ENCODE measurements around the gene TNNT2.
A peak's percentile ranks its signal among the peaks of the same experiment; 100 is the strongest.

Gene TNNT2

GRCh38 chr1:201363467-201363866 lies 14.0 kb downstream of the TNNT2 start:
- TF ChIP-seq RARB (CRISPR knock-in tag; IDR thresholded peaks at IDR 0.05), result no peak
- TF ChIP-seq ZC3H10 (CRISPR knock-in tag; IDR thresholded peaks at IDR 0.05), result no peak
- no peak for TF ChIP-seq PPARA (CRISPR knock-in tag; IDR thresholded peaks at IDR 0.05; ENCODE audit: borderline replicate concordance)
- no peak for TF ChIP-seq POU6F1 (CRISPR knock-in tag; IDR thresholded peaks at IDR 0.05; ENCODE audit: borderline replicate concordance, low read depth)
- no peak for TF ChIP-seq ZNF565 (CRISPR knock-in tag; conservative IDR thresholded peaks at IDR 0.05; ENCODE audit: low read depth)
- no peak for TF ChIP-seq ISL1 (CRISPR knock-in tag; IDR thresholded peaks at IDR 0.05)
- TF ChIP-seq, protein P1, sequence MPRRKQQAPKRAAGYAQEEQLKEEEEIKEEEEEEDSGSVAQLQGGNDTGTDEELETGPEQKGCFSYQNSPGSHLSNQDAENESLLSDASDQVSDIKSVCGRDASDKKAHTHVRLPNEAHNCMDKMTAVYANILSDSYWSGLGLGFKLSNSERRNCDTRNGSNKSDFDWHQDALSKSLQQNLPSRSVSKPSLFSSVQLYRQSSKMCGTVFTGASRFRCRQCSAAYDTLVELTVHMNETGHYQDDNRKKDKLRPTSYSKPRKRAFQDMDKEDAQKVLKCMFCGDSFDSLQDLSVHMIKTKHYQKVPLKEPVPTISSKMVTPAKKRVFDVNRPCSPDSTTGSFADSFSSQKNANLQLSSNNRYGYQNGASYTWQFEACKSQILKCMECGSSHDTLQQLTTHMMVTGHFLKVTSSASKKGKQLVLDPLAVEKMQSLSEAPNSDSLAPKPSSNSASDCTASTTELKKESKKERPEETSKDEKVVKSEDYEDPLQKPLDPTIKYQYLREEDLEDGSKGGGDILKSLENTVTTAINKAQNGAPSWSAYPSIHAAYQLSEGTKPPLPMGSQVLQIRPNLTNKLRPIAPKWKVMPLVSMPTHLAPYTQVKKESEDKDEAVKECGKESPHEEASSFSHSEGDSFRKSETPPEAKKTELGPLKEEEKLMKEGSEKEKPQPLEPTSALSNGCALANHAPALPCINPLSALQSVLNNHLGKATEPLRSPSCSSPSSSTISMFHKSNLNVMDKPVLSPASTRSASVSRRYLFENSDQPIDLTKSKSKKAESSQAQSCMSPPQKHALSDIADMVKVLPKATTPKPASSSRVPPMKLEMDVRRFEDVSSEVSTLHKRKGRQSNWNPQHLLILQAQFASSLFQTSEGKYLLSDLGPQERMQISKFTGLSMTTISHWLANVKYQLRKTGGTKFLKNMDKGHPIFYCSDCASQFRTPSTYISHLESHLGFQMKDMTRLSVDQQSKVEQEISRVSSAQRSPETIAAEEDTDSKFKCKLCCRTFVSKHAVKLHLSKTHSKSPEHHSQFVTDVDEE (CRISPR knock-in tag; IDR thresholded peaks at IDR 0.05), result no peak
- TF ChIP-seq SNAI2 (CRISPR knock-in tag; IDR thresholded peaks at IDR 0.05), result no peak
- no peak for TF ChIP-seq ZFP3 (CRISPR knock-in tag; IDR thresholded peaks at IDR 0.05)
- TF ChIP-seq, protein P2, sequence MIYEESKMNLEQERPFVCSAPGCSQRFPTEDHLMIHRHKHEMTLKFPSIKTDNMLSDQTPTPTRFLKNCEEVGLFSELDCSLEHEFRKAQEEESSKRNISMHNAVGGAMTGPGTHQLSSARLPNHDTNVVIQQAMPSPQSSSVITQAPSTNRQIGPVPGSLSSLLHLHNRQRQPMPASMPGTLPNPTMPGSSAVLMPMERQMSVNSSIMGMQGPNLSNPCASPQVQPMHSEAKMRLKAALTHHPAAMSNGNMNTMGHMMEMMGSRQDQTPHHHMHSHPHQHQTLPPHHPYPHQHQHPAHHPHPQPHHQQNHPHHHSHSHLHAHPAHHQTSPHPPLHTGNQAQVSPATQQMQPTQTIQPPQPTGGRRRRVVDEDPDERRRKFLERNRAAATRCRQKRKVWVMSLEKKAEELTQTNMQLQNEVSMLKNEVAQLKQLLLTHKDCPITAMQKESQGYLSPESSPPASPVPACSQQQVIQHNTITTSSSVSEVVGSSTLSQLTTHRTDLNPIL (CRISPR knock-in tag; IDR thresholded peaks at IDR 0.05; ENCODE audit: low read depth), result no peak
- TF ChIP-seq BACH2 (CRISPR knock-in tag; IDR thresholded peaks at IDR 0.05; ENCODE audit: borderline replicate concordance), result no peak
- no peak for TF ChIP-seq ZNF8 (CRISPR knock-in tag; IDR thresholded peaks at IDR 0.05)
- TF ChIP-seq, protein P3, sequence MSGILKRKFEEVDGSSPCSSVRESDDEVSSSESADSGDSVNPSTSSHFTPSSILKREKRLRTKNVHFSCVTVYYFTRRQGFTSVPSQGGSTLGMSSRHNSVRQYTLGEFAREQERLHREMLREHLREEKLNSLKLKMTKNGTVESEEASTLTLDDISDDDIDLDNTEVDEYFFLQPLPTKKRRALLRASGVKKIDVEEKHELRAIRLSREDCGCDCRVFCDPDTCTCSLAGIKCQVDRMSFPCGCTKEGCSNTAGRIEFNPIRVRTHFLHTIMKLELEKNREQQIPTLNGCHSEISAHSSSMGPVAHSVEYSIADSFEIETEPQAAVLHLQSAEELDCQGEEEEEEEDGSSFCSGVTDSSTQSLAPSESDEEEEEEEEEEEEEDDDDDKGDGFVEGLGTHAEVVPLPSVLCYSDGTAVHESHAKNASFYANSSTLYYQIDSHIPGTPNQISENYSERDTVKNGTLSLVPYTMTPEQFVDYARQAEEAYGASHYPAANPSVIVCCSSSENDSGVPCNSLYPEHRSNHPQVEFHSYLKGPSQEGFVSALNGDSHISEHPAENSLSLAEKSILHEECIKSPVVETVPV (CRISPR knock-in tag; IDR thresholded peaks at IDR 0.05), result no peak
- TF ChIP-seq ZNF70 (CRISPR knock-in tag; IDR thresholded peaks at IDR 0.05), result no peak
- ATAC-seq, result no peak

DNA sequence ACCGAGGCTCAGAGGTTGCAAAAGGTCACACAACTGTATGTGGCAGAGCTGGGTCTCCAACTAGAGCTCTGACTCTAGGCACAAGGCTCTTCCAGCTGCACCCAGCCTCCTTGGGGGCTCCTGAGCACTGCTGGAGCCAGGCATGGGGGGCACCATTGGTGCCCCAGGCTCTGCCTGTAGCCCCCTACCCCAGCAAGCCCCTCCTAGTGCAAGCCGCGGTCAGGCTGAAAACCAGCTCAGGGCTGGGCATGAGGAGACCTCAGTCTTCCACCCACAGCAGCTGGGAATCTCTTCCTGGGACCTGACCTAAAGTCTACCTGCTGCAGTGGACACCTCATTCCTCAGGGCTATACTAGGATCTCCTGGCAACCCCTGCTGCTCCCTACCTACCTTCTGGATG lies 14.6 kb downstream of the TNNT2 start:
- TF ChIP-seq CSDC2 (CRISPR knock-in tag; IDR thresholded peaks at IDR 0.05), result no peak
- no peak for ATAC-seq

GRCh38 chr1:201361652-201362504 lies 15.6 kb downstream of the TNNT2 start:
- peak; percentile 88 for ATAC-seq
- TF ChIP-seq PPARA (CRISPR knock-in tag; IDR thresholded peaks at IDR 0.05; ENCODE audit: borderline replicate concordance) (no peak), ZFP30 (CRISPR knock-in tag; IDR thresholded peaks at IDR 0.05) (no peak), SNAI2 (CRISPR knock-in tag; IDR thresholded peaks at IDR 0.05) (no peak), ZNF565 (CRISPR knock-in tag; conservative IDR thresholded peaks at IDR 0.05; ENCODE audit: low read depth) (no peak), BACH2 (CRISPR knock-in tag; IDR thresholded peaks at IDR 0.05; ENCODE audit: borderline replicate concordance) (no peak), ARNTL (CRISPR knock-in tag; IDR thresholded peaks at IDR 0.05; ENCODE audit: borderline replicate concordance, low read depth) (no peak), OSR1 (CRISPR knock-in tag; IDR thresholded peaks at IDR 0.05) (no peak), RARB (CRISPR knock-in tag; IDR thresholded peaks at IDR 0.05) (no peak), ZFP3 (CRISPR knock-in tag; IDR thresholded peaks at IDR 0.05) (no peak)
- TF ChIP-seq, protein P4, sequence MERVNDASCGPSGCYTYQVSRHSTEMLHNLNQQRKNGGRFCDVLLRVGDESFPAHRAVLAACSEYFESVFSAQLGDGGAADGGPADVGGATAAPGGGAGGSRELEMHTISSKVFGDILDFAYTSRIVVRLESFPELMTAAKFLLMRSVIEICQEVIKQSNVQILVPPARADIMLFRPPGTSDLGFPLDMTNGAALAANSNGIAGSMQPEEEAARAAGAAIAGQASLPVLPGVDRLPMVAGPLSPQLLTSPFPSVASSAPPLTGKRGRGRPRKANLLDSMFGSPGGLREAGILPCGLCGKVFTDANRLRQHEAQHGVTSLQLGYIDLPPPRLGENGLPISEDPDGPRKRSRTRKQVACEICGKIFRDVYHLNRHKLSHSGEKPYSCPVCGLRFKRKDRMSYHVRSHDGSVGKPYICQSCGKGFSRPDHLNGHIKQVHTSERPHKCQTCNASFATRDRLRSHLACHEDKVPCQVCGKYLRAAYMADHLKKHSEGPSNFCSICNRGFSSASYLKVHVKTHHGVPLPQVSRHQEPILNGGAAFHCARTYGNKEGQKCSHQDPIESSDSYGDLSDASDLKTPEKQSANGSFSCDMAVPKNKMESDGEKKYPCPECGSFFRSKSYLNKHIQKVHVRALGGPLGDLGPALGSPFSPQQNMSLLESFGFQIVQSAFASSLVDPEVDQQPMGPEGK (CRISPR knock-in tag; IDR thresholded peaks at IDR 0.05; ENCODE audit: borderline replicate concordance), result no peak
- TF ChIP-seq, protein P3 (CRISPR knock-in tag; IDR thresholded peaks at IDR 0.05), result no peak
- TF ChIP-seq, protein P1 (CRISPR knock-in tag; IDR thresholded peaks at IDR 0.05), result no peak
